GM21825 (cell line): ENCODE results near the gene NT5M.
"Not testable (repeated sequence)": the region's sequence is repeated elsewhere in the genome, so short reads cannot be mapped to it uniquely, and the experiment has no call there.

Experiments
- ATAC-seq: cut with Tn5 transposase; IDR thresholded peaks from one replicate; pipeline ENCODE4 v1.9.1; 2021; ENCODE audit warnings: mild to moderate bottlenecking, moderate library complexity; ENCODE audit not compliant: unreplicated experiment

Gene NT5M

GRCh38 chr17:17303010-17303846 lies at the start of gene NT5M:
Gene NT5M (plus strand): TSS chr17:17303373. CDS start chr17:17303551, 178 bp downstream.
- peak; percentile 62 for ATAC-seq

- ATAC-seq, result no peak
These were observed 49.8 kb upstream of the NT5M start for GRCh38 chr17:17253406-17253805.

- ATAC-seq, result no peak
These were observed 49.1 kb upstream of the NT5M start for GRCh38 chr17:17254036-17254435.

- ATAC-seq, result not testable (repeated sequence)
These were observed 47.5 kb upstream of the NT5M start for GRCh38 chr17:17255689-17256088.

- ATAC-seq, result no peak
These were observed 46.9 kb upstream of the NT5M start for GRCh38 chr17:17256316-17256715.

- no peak for ATAC-seq
These were observed 45.2 kb upstream of the NT5M start for GRCh38 chr17:17258011-17258410.

- no peak for ATAC-seq
These were observed 44.2 kb upstream of the NT5M start for GRCh38 chr17:17258998-17259397.

GRCh38 chr17:17264430-17264829 lies 38.7 kb upstream of the NT5M start:
- no peak for ATAC-seq

- no peak for ATAC-seq
These were observed 33.0 kb upstream of the NT5M start for GRCh38 chr17:17269926-17270773.

- ATAC-seq, result no peak
These were observed 27.2 kb upstream of the NT5M start for GRCh38 chr17:17275971-17276370.

GRCh38 chr17:17277431-17277830 lies 25.7 kb upstream of the NT5M start:
- ATAC-seq, result not testable (repeated sequence)

GRCh38 chr17:17279316-17279715 lies 23.9 kb upstream of the NT5M start:
- no peak for ATAC-seq

- ATAC-seq, result peak; percentile 86
These were observed 22.3 kb upstream of the NT5M start, which contains the start of gene COPS3 for GRCh38 chr17:17280613-17281549. Gene COPS3 (minus strand): TSS chr17:17281246. CDS start chr17:17281186, 60 bp downstream.

GRCh38 chr17:17285951-17286350 lies 17.2 kb upstream of the NT5M start:
- ATAC-seq, result no peak

GRCh38 chr17:17289086-17289485 lies 14.1 kb upstream of the NT5M start:
- ATAC-seq, result no peak

- ATAC-seq, result no peak
These were observed 13.5 kb upstream of the NT5M start for GRCh38 chr17:17289701-17290100.

GRCh38 chr17:17295141-17295540 lies 8.0 kb upstream of the NT5M start:
- no peak for ATAC-seq

- no peak for ATAC-seq
These were observed 6.0 kb upstream of the NT5M start for GRCh38 chr17:17297217-17297616.

GRCh38 chr17:17298108-17298507 lies 5.1 kb upstream of the NT5M start:
- no peak for ATAC-seq
